ENCODE measurements around the gene ULBP2.

ULBP2 gene

DNA sequence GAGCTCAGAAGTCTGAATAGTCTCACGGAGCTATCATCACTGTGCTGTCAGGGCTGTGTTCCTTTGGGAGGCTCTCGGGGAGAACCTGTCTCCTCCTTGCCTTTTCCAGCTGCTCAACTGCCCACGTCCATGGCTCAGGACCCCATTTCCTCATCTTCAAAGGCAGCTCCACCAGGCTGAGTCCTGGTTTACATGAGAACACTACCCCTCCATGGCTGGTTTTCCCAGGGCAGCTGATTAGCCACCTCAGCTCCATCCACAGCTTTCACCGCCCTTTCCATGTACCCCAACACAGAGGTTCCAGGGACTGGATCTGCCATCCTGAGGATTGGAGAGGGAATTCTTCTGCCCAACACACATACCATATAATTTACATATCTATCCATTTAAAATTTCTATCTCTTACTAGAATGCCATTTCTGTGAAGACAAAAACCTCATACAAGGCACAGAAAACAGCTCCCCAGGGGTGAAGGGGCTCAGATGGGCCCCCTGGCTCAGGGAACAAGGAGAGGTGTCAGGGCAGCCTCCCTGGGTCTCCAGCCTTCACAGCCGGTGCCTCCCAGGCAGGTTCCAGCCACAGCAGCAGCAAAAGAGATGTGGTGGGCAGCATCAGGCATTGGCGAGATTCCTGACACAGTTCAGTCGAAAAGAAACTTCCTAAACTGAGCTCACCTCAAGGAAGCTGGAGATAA, 41.7 kb upstream of the ULBP2 start:
- H3K27ac ChIP-seq: no peak overlapping the region
- H3K36me3 ChIP-seq (ENCODE audit: insufficient read depth): no peaks in the 10 kb centered on the region
- no peaks in the 10 kb centered on the region for H3K27me3 ChIP-seq (ENCODE audit: insufficient read depth, low read depth)
- H3K4me1 ChIP-seq (ENCODE audit: low read depth, poor library complexity, severe bottlenecking): no peaks in the 10 kb centered on the region
- no peak overlapping the region for H3K4me3 ChIP-seq (IDR thresholded peaks at IDR 0.05; ENCODE audit: insufficient read depth, low read depth, low read length)
- no peaks in the 10 kb centered on the region for H4K20me1 ChIP-seq (ENCODE audit: insufficient read depth)
- H3K4me2 ChIP-seq: no peak overlapping the region
- TF ChIP-seq, protein P1, sequence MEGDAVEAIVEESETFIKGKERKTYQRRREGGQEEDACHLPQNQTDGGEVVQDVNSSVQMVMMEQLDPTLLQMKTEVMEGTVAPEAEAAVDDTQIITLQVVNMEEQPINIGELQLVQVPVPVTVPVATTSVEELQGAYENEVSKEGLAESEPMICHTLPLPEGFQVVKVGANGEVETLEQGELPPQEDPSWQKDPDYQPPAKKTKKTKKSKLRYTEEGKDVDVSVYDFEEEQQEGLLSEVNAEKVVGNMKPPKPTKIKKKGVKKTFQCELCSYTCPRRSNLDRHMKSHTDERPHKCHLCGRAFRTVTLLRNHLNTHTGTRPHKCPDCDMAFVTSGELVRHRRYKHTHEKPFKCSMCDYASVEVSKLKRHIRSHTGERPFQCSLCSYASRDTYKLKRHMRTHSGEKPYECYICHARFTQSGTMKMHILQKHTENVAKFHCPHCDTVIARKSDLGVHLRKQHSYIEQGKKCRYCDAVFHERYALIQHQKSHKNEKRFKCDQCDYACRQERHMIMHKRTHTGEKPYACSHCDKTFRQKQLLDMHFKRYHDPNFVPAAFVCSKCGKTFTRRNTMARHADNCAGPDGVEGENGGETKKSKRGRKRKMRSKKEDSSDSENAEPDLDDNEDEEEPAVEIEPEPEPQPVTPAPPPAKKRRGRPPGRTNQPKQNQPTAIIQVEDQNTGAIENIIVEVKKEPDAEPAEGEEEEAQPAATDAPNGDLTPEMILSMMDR (conservative IDR thresholded peaks at IDR 0.05; ENCODE audit: low read depth, low read length): no peak
- H2AFZ ChIP-seq (ENCODE audit: low read depth): no peak overlapping the region
- no peak overlapping the region for H3K9ac ChIP-seq
- no peaks in the 10 kb centered on the region for H3K79me2 ChIP-seq (ENCODE audit: insufficient read depth, low read depth)

DNA sequence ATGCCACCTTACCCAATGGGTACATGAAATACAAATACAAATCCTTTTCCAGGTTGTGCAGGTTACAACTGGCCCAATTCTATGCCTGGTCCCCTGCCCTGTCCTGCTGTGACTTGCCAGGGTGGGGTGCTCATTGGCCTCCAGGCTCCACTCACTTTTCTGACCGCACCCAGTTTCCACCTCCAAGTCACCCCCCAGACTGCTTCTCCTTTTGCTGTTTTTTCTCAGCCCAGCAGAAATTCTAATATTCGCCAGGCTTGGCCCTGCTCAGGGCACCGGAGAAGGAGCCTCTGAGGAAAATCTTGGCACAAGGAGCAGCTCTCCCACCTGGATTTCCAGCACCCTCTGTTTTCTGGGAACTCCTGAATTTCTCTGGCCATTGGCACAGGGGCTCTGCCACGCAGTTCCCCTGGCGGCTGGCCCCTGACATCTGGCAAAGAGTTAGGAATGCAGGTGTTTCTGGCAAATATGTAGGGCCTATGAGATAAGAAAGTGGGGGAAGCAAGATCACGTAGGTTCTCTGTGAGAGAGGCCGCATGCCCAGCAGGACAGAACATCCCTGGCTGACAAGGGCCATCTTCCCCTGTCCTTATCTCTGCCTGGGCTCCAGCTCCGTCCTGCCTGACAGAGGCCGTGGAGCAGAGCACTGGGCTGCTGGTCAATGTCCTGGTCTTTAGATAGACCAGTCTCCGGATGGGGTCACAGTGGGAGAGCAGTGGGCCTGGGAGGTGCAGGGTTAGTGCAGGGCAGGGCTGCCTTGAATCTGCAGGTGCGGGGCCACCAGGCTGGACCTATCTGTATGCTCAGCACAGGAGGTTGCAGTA, 41.0 kb upstream of the ULBP2 start:
- no peaks in the 10 kb centered on the region for H3K79me2 ChIP-seq (ENCODE audit: insufficient read depth, low read depth)
- H3K27ac ChIP-seq: no peak overlapping the region

DNA sequence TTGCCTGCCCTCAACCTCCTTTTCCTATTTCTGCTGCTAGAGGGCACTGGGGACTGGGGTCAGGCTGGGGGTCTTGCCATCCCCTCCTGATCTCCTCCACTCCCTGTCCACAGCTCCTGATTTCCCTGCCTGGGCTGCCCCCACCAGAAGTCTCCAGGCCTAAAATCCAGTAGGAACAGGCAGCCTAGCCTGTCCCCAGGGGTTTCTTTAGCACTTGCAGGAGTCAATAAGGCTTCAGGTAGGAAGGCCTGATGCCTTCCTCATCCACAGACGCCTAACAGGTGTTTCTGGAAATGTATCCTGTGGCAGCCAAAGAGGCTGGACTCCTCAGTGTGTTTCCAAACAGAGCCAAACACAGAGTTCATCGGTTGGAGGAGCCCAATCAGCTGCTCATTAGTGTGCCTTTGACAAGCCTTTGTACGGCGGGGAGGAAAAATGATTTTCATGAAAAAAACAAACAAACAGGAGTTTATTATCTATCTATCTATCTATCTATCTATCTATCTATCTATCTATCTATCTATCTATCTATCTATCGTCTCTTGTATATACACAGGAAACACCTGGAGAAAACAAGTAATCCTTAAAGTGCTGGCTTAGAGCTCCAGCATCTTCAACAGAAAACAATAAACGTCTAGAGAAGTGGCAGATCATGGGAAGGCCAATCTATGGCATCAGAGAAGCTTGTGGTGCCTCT, 40.2 kb upstream of the ULBP2 start:
- Histone ChIP-seq H3K79me2 (ENCODE audit: insufficient read depth, low read depth) (no peaks in the 10 kb centered on the region), H3K27me3 (ENCODE audit: insufficient read depth, low read depth) (peaks cover 2% of the 10 kb centered on the region; the same call in 1 of the 2 replicates), H3K4me3 (IDR thresholded peaks at IDR 0.05; ENCODE audit: insufficient read depth, low read depth, low read length) (no peak overlapping the region), H3K4me1 (ENCODE audit: low read depth, poor library complexity, severe bottlenecking) (no peaks in the 10 kb centered on the region), H4K20me1 (ENCODE audit: insufficient read depth) (no peaks in the 10 kb centered on the region), H3K9ac (no peak overlapping the region), H2AFZ (ENCODE audit: low read depth) (no peak overlapping the region), H3K27ac (no peak overlapping the region), H3K4me2 (no peak overlapping the region), H3K36me3 (ENCODE audit: insufficient read depth) (no peaks in the 10 kb centered on the region)
- TF ChIP-seq, protein P1 (conservative IDR thresholded peaks at IDR 0.05; ENCODE audit: low read depth, low read length): no peak

More for the DNA sequence above, 41.0 kb upstream of the ULBP2 start:
- no peaks in the 10 kb centered on the region for H3K27me3 ChIP-seq (ENCODE audit: insufficient read depth, low read depth)
- no peaks in the 10 kb centered on the region for H3K4me1 ChIP-seq (ENCODE audit: low read depth, poor library complexity, severe bottlenecking)
- TF ChIP-seq, protein P1 (conservative IDR thresholded peaks at IDR 0.05; ENCODE audit: low read depth, low read length): no peak
- no peak overlapping the region for H2AFZ ChIP-seq (ENCODE audit: low read depth)
- no peaks in the 10 kb centered on the region for H4K20me1 ChIP-seq (ENCODE audit: insufficient read depth)
- H3K36me3 ChIP-seq (ENCODE audit: insufficient read depth): no peaks in the 10 kb centered on the region
- H3K4me2 ChIP-seq: no peak overlapping the region
- H3K9ac ChIP-seq: no peak overlapping the region
- no peak overlapping the region for H3K4me3 ChIP-seq (IDR thresholded peaks at IDR 0.05; ENCODE audit: insufficient read depth, low read depth, low read length)

DNA sequence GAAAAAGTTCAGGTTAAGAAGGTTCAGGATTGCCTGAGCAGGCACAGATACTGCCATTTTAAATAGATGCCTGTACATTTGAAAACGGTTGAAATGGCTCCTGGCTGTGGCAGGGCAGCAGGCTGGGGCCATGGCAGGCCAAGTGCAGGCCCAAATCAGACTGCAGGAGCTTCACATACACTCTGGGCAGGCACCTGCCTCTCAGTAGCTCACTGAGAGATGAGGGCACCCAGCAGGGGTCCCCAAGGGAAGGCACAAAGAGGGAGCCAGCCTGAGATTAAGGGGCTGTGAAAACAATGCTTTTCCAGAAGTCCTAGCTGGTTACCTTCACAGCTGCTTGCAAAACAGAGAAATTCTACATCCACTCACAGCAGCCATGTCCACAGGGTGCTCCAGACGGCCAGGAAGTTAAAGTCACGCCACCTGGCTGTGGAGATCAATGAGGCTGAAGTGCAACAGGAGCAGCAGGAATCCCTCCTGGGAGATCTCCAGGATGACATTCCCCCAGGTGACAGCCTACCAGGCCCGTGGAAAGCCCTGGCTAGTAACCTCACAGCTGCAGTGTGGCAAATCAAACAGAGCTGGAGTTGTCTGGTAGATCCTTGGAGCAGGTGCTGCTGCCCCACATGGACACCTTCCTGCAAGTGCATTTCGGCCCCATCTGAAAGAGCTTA, 37.7 kb upstream of the ULBP2 start:
- no peaks in the 10 kb centered on the region for H3K4me1 ChIP-seq (ENCODE audit: low read depth, poor library complexity, severe bottlenecking)
- TF ChIP-seq, protein P1 (conservative IDR thresholded peaks at IDR 0.05; ENCODE audit: low read depth, low read length): no peak
- H2AFZ ChIP-seq (ENCODE audit: low read depth): no peak overlapping the region
- H3K27me3 ChIP-seq (ENCODE audit: insufficient read depth, low read depth): peaks cover 13% of the 10 kb centered on the region; the same call in 1 of the 2 replicates
- no peak overlapping the region for H3K27ac ChIP-seq
- no peaks in the 10 kb centered on the region for H3K79me2 ChIP-seq (ENCODE audit: insufficient read depth, low read depth)
- H4K20me1 ChIP-seq (ENCODE audit: insufficient read depth): no peaks in the 10 kb centered on the region
- H3K9ac ChIP-seq: no peak overlapping the region
- H3K4me2 ChIP-seq: no peak overlapping the region
- no peak overlapping the region for H3K4me3 ChIP-seq (IDR thresholded peaks at IDR 0.05; ENCODE audit: insufficient read depth, low read depth, low read length)
- H3K36me3 ChIP-seq (ENCODE audit: insufficient read depth): no peaks in the 10 kb centered on the region

All from KMS-11 (cell line).